GM21423 (cell line): ENCODE data around the gene SEPHS2.

Source experiments
- ATAC-seq: cut with Tn5 transposase; IDR thresholded peaks from one replicate; pipeline ENCODE4 v1.9.1; 2021; ENCODE audit warnings: mild to moderate bottlenecking, moderate library complexity; ENCODE audit not compliant: unreplicated experiment

Gene SEPHS2

GRCh38 chr16:30434852-30435251 lies 10.8 kb downstream of the SEPHS2 start:
- no peak for ATAC-seq

DNA sequence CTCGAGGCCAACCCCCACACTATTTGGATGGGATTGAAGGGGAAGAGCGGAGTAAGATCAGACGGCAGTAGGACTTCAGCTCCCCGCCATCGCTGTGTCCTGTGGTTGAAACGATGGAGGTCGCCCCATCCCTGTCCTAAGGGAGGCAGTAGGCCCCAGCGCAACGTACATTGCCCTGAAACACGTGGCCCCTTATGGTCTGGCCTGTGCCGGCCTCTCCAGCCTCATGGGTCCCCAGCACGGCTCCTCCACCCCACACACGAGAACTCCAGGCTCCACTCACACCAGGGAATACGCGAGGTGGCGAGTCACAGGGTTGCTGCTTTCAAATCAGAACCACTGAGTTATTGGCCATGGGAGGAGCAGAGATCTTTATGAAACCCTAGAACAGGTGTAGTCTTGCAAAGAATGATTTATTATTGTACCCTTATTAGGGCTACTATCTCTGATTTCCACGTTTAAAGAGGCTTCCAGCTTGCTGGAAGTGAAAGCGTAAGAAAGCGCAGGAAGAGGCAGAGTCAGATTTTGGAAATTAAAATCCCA lies 15.2 kb downstream of the SEPHS2 start:
- ATAC-seq = no peak

DNA sequence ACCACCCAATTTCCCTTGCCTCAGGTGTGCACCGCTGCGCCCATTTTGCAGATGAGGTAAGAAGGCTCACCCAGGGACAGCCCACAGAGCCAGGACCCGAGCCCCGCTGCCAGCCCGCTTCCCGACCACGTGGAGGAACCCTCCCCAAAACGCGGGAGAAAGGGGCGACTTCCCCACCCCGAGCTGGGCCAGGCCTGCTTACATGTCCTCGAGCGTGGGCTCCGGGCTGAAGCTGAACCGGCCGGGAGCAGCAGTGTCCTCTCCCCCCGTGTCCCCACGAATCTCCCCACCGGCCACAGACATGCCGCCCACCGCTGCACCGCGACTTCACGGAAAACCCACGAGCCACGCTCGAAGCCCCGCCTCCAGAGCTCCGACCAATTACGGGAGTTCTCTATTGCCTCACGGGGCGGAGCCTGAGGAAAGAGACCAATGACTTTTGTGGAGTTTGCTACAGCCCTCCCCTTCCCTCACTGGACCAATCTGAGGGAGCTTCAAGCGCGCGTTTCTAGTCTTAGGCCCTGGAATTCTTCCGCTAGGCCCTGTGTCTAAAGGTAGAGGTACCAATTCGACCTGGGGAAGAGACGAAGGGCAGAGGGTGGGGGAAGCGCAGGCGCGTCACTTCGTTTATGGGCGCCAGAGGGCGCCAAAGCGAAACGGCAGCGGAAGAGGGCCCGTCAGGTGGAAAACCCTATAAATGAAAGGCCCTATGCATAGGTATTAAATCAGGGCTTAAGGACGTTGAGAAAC lies 15.8 kb downstream of the SEPHS2 start, which contains the start of gene DCTPP1:
TSS of gene DCTPP1 (minus strand) at position 353 of the 750 bp plus-strand sequence. CDS start at position 303, 50 bp downstream.
- peak; percentile 96 for ATAC-seq

GRCh38 chr16:30429418-30429677 lies 16.3 kb downstream of the SEPHS2 start:
- ATAC-seq = no peak

DNA sequence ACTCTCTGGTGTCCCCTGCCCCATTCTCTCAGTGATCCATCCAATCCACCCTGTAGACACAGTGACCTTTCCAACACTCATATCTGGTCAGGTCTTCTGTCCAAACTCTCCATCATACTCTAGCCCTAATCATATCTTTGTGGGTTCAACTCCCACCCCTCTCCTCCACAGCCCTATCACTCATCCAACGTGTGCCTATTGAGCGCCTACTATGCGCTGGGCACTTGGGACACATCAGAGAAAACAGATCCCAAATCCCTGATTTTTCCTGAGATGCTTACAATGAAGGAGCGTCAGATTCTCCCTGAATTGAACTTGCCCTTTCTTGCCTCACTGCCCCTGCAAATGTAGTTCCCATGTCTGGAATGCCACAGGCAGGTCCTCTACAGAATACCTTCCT lies 17.6 kb downstream of the SEPHS2 start:
- ATAC-seq = no peak

GRCh38 chr16:30421010-30421409 lies 24.7 kb downstream of the SEPHS2 start:
- no peak for ATAC-seq

DNA sequence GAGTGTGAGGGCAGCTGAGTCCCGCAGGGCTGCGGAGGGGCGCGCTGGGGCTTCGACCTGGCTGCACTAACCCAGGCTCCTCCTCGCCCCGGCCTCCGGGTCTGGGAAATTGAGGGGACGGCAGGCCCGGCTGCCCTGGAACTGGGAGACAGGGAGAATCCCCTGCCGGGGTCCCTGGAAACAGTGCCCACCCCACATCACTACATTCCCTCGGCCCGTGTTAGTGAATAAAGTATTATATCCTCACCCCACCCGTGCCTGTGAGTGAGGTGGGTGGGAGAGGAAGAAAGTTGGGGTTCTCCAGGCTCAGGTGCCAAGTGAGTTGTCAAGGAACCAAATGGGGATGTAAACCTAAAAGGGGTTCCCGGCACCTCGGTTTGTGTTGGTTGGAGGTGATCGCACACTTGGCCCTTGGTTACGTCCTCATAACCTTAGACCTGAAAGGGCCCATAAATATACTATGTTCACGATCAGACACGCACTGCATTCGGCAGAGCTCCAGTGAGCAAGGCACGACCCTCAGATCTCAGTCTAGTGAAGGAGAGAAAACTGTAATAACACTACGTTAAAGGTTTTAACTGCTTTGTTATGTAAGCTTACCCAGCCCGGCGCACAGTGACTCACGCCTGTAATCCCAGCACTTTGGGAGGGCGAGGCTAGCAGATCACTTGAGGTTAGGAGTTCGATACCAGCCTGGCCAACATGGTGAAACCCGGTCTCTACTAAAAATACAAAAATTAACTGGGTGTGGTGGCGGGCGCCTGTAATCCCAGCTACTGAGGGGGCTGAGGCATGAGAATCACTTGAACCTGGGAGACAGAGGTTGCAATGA lies 27.1 kb downstream of the SEPHS2 start:
- no peak for ATAC-seq

- peak; percentile 70 for ATAC-seq
These were observed 27.9 kb downstream of the SEPHS2 start for GRCh38 chr16:30417529-30418349.

DNA sequence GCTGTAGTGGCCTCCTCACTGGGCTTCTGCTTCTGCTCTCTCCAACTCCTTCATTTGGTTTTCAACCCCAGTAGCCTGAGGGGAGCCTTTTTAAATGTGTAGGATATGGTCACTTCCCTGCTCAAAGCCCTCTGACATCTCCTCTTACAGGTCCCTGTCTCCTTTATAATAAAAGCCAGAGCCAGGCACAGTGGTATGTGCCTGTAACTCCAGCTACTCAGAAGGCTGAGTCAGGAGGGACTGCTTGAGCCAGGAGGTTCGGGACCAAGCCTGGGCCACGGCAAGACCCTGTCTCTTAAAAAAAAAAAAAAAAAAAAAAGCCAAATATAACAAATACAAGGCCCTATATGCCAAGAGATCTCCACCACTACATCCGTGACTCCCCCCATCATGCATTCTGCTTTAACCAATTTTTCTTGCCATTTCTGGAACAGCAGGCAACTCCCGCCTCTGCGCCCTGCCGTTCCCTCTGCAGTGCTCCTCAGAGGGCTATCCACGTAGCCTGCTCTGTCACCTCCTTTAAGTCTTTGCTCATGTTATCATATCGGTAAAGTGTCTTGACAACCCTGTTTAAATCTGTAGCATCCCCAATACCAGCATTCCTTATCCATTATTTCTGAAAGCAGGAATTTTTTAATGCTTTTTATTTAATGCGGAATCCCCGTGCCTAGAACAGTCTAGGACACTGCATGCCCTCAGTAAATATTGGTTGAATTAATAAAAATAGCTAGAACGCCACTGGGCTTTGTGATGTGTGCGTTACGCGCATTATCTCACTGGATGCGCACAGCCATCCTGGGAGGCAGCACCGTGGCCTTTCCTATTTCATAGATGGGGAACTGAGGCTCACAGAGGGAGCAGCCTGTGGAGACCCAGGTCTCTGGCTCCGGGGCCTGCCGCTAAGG lies 28.8 kb downstream of the SEPHS2 start:
- ATAC-seq = no peak

GRCh38 chr16:30416047-30416603 lies 29.5 kb downstream of the SEPHS2 start:
- ATAC-seq = no peak

DNA sequence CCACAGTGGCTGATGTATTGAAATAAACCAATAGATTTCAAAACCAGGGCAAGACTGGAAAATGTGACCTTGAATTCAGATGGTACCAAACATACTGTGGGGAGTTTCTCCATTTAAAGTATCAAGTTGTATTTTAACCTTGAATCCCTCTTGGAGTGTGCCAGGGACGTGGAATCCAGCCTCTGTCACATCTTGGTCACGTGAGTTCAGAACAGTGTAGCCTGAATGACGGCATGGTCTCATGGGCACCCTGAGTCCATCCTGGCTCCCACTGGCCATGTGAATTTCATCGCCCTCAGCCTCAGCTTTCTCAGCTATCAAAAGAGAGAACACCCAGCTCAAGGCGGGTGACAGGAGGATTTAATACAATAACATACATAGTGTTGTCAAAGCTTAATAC lies 31.5 kb downstream of the SEPHS2 start:
- no peak for ATAC-seq

DNA sequence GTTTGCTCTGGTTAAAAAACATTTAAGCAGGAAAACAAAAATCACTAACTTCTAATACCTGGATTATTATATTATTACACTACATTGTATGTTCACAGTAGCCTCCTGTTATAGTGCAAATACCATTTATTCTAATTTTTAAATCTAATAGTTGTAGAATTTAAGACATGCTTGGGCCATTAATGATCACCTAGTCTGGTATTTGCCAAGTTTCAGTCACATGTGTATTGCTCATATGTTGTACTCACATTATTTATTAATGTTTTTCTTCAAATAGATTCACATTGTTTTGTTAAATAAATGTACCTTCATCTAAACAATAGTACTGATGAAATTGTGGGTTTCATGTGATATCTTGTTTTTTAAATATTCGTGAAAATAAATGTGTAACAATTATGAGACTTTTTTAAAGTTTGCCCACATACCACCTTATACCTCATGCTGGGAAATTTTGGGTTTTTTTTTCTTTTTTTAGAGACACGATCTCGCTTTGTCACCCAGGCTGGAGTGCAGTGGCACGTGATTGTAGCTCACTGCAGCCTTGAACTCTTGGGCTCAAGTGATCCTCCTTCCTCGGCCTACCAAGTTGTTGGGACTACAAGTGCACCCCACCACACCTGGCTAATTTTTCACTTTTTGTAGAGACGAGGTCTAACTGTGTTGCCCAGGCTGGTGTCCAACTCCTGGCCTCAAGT lies 32.4 kb downstream of the SEPHS2 start:
- ATAC-seq = no peak

GRCh38 chr16:30409125-30410060 lies 36.3 kb downstream of the SEPHS2 start:
- peak; percentile 47 for ATAC-seq

DNA sequence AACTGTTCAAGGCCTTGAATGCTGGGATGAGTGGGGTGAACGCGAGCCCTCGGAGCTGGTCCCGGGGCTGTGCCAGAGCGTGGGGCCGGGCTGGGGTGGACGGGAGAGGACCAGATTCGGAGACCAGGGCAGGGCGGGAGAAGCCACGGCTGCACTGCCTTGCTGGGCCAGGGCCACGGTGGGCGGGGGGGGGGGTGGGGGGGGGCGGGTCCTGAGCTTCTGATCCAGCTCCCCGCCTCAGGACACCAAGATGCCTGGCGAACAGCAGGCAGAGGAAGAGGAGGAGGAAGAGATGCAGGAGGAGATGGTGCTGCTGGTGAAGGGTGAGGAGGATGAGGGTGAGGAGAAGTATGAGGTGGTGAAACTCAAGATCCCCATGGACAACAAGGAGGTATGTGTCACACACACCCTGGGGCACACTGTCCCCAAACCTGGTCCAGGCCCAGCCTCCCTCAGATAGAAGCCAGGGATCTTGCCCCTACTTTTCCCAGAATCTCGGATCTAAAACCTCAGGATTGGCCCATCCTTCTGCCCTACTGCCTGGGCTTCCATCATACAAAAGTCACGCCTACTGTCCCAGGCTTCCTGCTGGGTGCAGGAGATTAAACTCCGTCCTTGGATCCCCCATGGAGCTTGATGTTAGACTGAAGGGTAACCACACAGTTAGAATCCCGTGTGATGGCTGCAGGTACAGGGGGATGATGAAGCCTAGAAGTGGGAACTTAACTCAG lies 37.7 kb downstream of the SEPHS2 start:
- ATAC-seq = no peak

GRCh38 chr16:30407102-30407803 lies 38.4 kb downstream of the SEPHS2 start, which contains the start of gene ZNF771:
ZNF771 (plus strand) TSS chr16:30407606; CDS start chr16:30408054, 448 bp downstream.
- peak; percentile 77 for ATAC-seq

- no peak for ATAC-seq
These were observed 38.9 kb downstream of the SEPHS2 start for GRCh38 chr16:30406795-30407101.
